HFF-Myc (cell line): ENCODE measurements around the gene INSL6.
"Not testable (repeated sequence)": the region's sequence is repeated elsewhere in the genome, so short reads cannot be mapped to it uniquely, and the experiment has no call there.

Experiments used
- DNase-seq: peaks from one replicate; pipeline ENCODE4 v3.0.0-alpha.2; 2011; ENCODE audit warnings: low read depth; ENCODE audit errors: extremely low read depth
- H3K4me3 ChIP-seq: replicated peaks from 2 replicates; pipeline ENCODE4 v1.5.1; 2011; ENCODE audit warnings: low read depth, mild to moderate bottlenecking, control low read depth, low read length
- CTCF ChIP-seq: IDR thresholded peaks from 2 replicates; pipeline ENCODE4 v1.5.1; 2012; ENCODE audit warnings: mild to moderate bottlenecking, low read depth, low read length, control low read depth; ENCODE audit errors: missing control alignments

INSL6 gene

GRCh38 chr9:5191985-5192384 is 6.5 kb upstream of the INSL6 start:
- TF ChIP-seq CTCF, result no peak
- no peak for DNase-seq
- H3K4me3 ChIP-seq, result no peak overlapping the region

DNA sequence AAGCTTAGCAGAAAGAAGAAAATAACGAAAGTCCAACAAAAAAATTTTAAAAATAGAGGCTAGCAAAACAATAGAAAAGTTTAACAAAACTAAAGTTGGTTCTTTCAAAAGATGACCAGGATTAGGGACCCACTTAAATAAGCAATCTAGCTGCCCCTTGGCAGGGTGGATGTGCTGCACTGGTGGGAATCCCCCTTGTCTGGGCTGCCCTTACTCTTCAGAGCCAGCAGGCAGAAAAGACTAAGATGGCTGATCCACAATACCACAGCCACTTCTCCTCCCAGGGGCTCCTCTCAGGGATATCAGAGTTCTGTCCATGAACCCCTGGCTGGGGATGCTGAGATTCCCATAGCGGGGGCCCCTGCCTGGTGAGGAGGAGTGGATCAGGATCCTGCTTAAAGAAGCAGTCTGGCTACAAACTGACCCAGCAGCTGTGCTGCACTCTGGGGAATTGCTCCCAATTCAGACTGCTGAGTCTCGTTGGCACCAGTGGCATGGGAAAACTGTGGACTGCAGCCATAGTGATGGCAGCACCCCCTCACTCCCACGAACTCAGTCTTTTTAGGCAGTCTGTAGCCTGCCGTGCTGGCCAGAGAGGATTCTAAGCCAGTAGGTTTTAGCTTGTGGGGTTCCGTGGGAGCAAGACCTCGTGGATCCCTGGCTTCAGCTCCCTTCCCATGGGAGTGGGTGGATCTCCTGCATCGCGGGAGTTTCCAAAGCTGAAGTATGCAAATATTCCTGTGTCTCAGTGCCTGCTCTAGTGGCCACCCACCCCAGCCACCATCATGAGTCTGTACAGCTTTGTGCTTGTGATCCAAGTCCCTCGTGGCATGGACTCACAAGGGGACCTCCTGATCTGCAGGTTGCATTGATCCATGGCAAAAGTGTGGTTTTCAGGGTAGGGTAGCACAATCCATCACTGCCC is 2.9 kb upstream of the INSL6 start:
- TF ChIP-seq CTCF, result no peak
- DNase-seq, result no peak

DNA sequence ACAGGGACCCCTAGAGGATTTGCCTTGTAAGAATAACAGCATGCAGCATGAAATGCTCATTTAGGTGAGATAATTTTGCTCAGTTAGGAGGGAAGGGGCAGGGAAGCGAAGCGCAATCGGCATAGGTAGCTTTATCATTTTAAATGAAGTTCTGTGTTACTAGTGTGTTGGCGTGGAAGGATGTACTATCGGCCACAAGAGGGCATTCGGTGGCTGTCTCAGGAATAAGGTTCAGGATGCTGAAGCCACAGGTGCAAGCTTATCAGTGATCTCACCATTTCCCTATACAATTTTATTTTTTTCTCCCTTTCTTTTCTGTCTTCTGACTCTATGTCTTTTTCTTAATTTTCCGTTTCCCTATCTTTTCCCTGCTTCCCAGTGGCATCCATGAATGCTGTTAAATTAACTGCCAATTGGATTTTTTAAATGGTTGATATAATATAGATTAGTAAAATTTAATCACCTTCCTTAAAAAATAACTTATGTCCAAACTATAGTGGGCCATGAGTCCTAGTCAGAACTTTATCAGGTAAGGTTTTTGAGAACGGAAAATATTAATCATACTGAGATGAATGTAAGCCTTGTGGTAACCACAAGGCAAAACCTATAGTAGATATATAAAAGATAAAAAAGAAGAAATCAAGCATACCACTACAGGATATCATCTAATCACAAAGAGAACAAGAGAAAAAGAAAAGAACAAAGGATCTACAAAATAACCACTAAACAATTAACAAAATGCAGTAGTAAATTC is 1.2 kb upstream of the INSL6 start:
- H3K4me3 ChIP-seq, result no peak overlapping the region
- TF ChIP-seq CTCF, result peak; percentile 72
- peak; percentile 47 for DNase-seq

More for the DNA sequence above, 2.9 kb upstream of the INSL6 start:
- H3K4me3 ChIP-seq, result no peak overlapping the region

GRCh38 chr9:5184776-5185175 is 663 bp downstream of the INSL6 start:
- no peak for DNase-seq
- H3K4me3 ChIP-seq, result no peak overlapping the region
- no peak for TF ChIP-seq CTCF

DNA sequence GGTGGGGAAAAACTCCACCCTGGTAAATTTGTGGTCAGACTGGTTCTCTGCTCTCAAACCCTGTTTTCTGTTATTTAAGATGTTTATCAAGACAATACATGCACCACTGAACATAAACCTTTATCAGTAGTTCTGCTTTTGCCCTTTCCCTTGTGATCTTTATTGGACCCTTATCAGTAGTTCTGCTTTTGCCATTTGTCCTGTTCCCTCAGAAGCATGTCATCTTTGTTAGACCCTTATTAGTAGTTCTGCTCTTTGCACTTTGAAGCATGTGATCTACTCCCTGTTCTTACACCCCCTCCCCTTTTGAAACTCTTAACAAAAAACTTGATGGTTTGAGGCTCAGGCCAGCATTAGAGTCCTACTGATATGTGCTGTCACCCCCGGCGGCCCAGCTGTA is 4.8 kb downstream of the INSL6 start:
- not testable (repeated sequence) for DNase-seq, H3K4me3 ChIP-seq

DNA sequence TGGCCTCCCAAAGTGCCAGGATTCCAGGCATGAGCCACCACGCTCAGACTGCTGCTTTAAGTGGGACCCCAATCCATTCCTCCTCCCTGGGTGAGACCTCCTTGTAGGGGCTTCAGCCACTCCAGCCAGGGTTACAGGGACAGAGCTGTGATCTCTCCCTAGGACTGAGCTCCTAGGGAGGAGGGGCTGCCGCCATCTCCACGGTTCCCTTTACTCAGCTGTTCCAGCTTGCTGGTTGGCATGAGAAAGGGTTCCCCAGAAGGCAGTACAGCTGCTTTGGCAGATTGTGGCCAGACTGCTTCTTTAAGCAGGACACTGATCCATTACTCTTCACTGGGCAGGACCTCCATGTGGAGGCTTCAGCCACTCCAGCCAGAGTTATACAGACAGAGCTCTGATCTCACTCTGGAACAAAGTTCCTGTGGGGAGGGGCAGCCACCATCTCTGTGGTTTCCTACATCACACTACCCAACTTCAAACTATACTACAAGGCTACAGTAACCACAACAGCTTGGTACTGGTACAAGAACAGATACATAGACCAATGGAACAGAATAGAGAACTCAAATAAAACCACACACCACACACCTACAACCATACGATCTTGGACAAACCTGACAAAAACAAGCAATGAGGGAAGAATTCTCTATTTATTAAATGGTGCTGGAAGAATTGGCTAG is 7.2 kb downstream of the INSL6 start:
- no peak for DNase-seq
- no peak for TF ChIP-seq CTCF
- H3K4me3 ChIP-seq, result no peak overlapping the region

DNA sequence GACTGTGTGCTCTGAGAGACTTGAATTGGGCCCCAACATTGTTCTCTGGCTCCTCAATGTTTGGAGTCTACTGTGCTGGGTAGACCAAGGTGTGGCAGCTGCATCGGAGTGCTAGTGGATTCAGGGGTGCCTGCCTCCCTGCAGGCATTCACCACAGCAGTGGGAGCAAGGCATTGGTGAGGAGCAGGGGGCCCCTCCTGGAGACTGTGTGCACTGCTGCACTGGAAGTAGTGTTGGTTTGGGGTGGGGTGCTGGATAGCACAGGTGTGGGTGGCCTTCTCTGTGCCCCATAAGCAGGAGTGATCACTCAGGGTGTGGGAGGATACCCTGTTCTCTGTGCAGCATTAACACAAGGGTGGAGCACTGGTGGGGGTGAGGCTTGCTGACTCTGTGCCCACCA is 39.2 kb downstream of the INSL6 start:
- no peak for DNase-seq
- no peak for TF ChIP-seq CTCF
- H3K4me3 ChIP-seq, result no peak overlapping the region
